ENCODE results near the gene PRDX2. TPM values are rescaled to one million over a fixed set of nuclear protein-coding genes. Genes with fewer than 3 reads are reported as not detected.
A peak's percentile ranks its signal among the peaks of the same experiment; 100 is the strongest.

PRDX2 gene
- total RNA-seq, 1 donor from 2014 or later, result 215 TPM

GRCh38 chr19:12752056-12752781 is 49.4 kb downstream of the PRDX2 start:
- peaks cover 8% of the 10 kb centered on the region for H3K4me1 Mint-ChIP-seq (ENCODE audit: unreplicated experiment)
- H3K36me3 Mint-ChIP-seq (ENCODE audit: low read depth, unreplicated experiment), result peaks cover 12% of the 10 kb centered on the region
- no peak overlapping the region for H3K4me3 Mint-ChIP-seq (ENCODE audit: unreplicated experiment)
- no peaks in the 10 kb centered on the region for H3K9me3 Mint-ChIP-seq (ENCODE audit: unreplicated experiment)
- no peak for DNase-seq (ENCODE audit: low spot score)
- H3K27ac Mint-ChIP-seq (ENCODE audit: unreplicated experiment), result no peak overlapping the region
- TF ChIP-seq CTCF (IDR thresholded peaks at IDR 0.05; ENCODE audit: unreplicated experiment), result no peak
- H3K27me3 Mint-ChIP-seq (ENCODE audit: unreplicated experiment), result peaks cover 11% of the 10 kb centered on the region

GRCh38 chr19:12751635-12752034 is 50.0 kb downstream of the PRDX2 start, which contains the start of gene BEST2:
BEST2 (plus strand) TSS chr19:12751791; CDS start chr19:12752593, 802 bp downstream.
- Mint-ChIP-seq H3K27ac (ENCODE audit: unreplicated experiment) (no peak within 1 kb of the TSS), H3K4me1 (ENCODE audit: unreplicated experiment) (peaks cover 8% of the 10 kb centered on the region), H3K4me3 (ENCODE audit: unreplicated experiment) (no peak within 1 kb of the TSS), H3K27me3 (ENCODE audit: unreplicated experiment) (peaks cover 11% of the 10 kb centered on the region), H3K9me3 (ENCODE audit: unreplicated experiment) (no peaks in the 10 kb centered on the region), H3K36me3 (ENCODE audit: low read depth, unreplicated experiment) (peaks cover 12% of the 10 kb centered on the region)
- TF ChIP-seq CTCF (IDR thresholded peaks at IDR 0.05; ENCODE audit: unreplicated experiment), result no peak
- no peak for DNase-seq (ENCODE audit: low spot score)

- no peaks in the 10 kb centered on the region for H3K9me3 Mint-ChIP-seq (ENCODE audit: unreplicated experiment)
- TF ChIP-seq CTCF (IDR thresholded peaks at IDR 0.05; ENCODE audit: unreplicated experiment), result no peak
- H3K27me3 Mint-ChIP-seq (ENCODE audit: unreplicated experiment), result peaks cover 10% of the 10 kb centered on the region
- H3K27ac Mint-ChIP-seq (ENCODE audit: unreplicated experiment), result no peak overlapping the region
- H3K4me3 Mint-ChIP-seq (ENCODE audit: unreplicated experiment), result no peak overlapping the region
- no peak for DNase-seq (ENCODE audit: low spot score)
- H3K36me3 Mint-ChIP-seq (ENCODE audit: low read depth, unreplicated experiment), result peaks cover 12% of the 10 kb centered on the region
- peaks cover 8% of the 10 kb centered on the region for H3K4me1 Mint-ChIP-seq (ENCODE audit: unreplicated experiment)
Observed at GRCh38 chr19:12750851-12751250, 50.7 kb downstream of the PRDX2 start.

- Mint-ChIP-seq H3K27ac (ENCODE audit: unreplicated experiment) (no peak overlapping the region), H3K36me3 (ENCODE audit: low read depth, unreplicated experiment) (peaks cover 13% of the 10 kb centered on the region), H3K27me3 (ENCODE audit: unreplicated experiment) (peaks cover 11% of the 10 kb centered on the region), H3K4me1 (ENCODE audit: unreplicated experiment) (peaks cover 8% of the 10 kb centered on the region), H3K9me3 (ENCODE audit: unreplicated experiment) (no peaks in the 10 kb centered on the region), H3K4me3 (ENCODE audit: unreplicated experiment) (no peak overlapping the region)
- no peak for DNase-seq (ENCODE audit: low spot score)
- TF ChIP-seq CTCF (IDR thresholded peaks at IDR 0.05; ENCODE audit: unreplicated experiment), result no peak
Observed at GRCh38 chr19:12749938-12750521, 51.6 kb downstream of the PRDX2 start.

- peaks cover 8% of the 10 kb centered on the region for H3K4me1 Mint-ChIP-seq (ENCODE audit: unreplicated experiment)
- TF ChIP-seq CTCF (IDR thresholded peaks at IDR 0.05; ENCODE audit: unreplicated experiment), result no peak
- H3K9me3 Mint-ChIP-seq (ENCODE audit: unreplicated experiment), result no peaks in the 10 kb centered on the region
- peaks cover 11% of the 10 kb centered on the region for H3K27me3 Mint-ChIP-seq (ENCODE audit: unreplicated experiment)
- peak overlapping the region; percentile 29 for H3K4me3 Mint-ChIP-seq (ENCODE audit: unreplicated experiment)
- H3K27ac Mint-ChIP-seq (ENCODE audit: unreplicated experiment), result no peak overlapping the region
- no peak for DNase-seq (ENCODE audit: low spot score)
- peaks cover 22% of the 10 kb centered on the region for H3K36me3 Mint-ChIP-seq (ENCODE audit: low read depth, unreplicated experiment)
Observed at GRCh38 chr19:12748489-12748888, 53.1 kb downstream of the PRDX2 start.
